SKM-1 treated with dmso at 0.1 percent for 144 hours (cell line): Measurements from ENCODE around the gene MCUB.
"Not testable (repeated sequence)": the region's sequence is repeated elsewhere in the genome, so short reads cannot be mapped to it uniquely, and the experiment has no call there.

Source experiments
- DNase-seq: peaks from one replicate; lab custom pipeline; 2025; ENCODE audit not compliant: unreplicated experiment; lab: John Stamatoyannopoulos, UW

The MCUB gene

DNA sequence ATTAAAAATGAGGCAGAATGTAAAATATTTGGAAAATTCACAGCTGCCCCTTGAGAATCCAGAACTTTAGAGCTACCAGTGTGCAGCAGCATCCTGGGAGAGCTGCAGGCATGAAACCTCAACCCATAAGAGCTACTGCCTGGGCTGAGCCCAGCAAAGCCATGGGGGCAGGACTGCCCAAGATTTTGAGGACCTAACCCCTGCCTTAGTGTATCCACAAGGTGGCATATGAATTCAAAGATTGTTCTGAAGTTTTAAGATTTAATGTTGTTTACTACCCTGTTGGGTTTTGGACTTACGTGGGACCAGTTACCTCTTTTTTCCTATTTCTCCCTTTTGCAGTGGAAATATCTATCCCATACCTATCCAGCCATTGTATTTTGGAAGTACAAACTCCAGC lies 116.8 kb downstream of the MCUB start:
- no peak for DNase-seq

DNA sequence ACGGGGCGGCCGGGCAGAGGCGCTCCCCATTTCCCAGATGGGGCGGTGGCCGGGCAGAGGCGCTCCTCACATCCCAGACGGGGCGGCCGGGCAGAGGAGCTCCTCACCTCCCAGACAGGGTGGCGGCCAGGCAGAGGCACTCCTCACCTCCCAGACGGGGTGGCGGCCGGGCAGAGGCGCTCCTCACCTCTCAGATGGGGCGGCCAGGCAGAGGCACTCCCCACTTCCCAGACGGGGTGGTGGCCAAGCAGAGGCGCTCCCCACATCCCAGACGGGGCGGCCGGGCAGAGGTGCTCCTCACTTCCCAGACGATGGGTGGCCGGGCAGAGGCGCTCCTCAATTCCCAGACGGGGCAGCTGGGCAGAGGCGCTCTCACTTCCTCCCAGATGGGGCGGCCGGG lies 118.4 kb downstream of the MCUB start:
- not testable (repeated sequence) for DNase-seq

DNA sequence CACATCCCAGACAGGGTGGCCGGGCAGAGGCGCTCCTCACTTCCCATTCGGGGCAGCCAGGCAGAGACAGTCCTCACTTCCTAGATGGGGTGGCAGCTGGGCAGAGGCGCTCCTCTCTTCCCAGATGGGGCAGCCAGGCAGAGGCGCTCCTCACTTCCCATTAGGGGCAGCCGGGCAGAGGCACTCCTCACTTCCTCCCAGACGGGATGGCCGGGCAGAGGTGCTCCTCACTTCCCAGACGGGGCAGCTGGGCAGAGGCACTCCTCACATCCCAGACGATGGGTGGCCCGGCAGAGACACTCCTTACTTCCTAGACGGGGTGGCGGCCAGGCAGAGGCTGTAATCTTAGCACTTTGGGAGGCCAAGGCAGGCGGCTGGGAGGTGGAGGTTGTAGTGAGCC lies 118.9 kb downstream of the MCUB start:
- not testable (repeated sequence) for DNase-seq

- DNase-seq: no peak
These were observed 122.8 kb downstream of the MCUB start for GRCh38 chr4:109682875-109683274.

DNA sequence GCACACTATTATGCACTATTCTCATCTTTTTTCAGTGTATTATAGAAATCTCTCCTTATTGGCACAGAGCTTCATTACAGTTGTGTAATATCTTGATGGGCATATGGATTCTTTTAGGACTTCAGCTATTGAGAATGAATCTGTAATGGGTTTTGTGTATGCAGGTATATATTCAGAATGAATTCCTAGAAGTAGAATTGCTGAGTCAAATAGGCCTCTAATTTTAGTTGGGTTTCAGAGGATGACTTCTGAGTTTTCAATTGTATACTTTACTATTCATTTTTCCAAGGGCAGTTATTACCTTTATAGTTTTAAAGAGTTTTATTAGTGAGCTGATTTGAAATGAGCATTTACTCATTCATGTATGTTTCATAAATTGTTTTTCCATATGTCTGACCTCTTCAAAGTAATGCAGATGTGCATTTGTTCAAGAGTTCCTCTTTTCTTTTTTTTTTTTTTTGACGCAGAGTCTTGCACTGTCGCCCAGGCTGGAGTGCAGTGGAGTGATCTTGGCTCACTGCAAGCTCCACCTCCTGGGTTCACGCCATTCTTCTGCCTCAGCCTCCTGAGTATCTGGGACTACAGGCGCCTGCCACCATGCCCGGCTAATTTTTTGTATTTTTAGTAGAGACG lies 123.7 kb downstream of the MCUB start:
- DNase-seq: no peak

DNA sequence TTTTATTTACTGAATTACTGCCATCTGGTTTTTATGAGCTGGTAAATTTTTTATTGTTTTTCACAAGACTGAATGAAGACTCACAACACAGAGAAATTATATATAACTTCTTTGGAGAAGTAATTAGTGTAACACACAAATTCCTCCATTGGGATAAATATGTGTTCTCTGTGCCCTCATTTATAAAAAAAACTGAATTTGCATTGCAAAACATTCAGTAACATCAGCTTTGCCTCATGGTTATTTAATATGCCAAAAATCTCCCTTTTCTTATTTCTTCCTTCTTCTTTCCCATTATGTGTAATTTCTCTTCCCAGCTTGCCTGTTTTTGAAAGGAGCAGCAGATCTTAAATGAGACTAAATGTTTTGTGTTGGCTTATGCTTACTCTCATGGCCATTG lies 124.7 kb downstream of the MCUB start:
- no peak for DNase-seq

DNA sequence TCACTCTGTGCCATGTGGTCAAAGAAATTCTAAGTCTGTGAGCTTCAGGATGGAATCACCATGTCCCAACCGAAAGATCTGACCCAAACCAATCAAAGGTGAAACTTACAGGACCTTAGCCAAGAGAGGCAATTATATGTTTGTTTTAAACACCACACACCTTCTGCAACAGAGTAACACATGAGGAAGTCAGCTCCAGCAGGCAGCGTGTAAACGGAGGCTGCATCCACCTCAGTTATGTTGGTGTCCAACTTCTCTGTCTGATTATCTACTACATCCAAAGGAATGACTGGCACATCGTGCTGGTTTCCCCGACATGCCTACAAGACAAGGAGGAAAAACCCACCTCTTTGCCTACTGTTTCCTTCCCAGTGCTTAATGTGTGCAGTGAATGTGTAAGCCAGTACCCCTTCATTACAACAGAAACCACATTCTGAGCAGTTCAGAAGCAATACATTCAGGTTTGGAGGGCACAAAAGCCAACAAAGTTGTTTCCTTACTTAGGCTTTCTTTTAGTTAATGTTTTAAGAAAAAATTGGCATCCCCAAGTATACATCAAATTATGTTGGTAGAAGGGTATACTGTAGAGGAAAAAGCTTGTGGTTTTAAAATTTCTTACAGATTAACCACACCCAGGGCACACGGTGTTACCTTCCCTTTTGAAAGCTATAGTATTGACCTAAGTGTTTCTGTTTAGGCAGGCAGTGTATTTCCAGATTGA lies 130.8 kb downstream of the MCUB start:
- DNase-seq: no peak

GRCh38 chr4:109691411-109691920 lies 131.4 kb downstream of the MCUB start:
- no peak for DNase-seq

DNA sequence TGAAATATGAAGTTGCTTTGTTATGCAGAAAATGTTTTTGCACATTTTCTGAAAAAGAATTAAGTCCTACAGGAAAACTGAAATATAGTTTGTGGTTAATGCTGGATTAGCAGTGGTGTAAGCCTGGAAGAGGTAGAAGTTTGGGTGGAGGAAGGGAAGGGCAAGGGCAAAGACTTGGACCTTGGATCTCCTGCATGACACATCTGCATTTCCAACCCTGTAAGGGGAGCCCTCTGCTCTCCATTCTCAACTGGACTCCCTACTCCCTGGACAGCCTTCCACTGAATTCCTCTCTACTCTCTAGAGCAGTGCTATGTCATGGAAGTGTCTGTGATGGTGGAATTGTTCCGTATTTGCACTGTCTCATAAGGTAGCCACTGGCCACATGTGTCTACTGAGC lies 138.6 kb downstream of the MCUB start:
- DNase-seq: no peak

GRCh38 chr4:109699553-109700225 lies 139.6 kb downstream of the MCUB start:
- DNase-seq: no peak

DNA sequence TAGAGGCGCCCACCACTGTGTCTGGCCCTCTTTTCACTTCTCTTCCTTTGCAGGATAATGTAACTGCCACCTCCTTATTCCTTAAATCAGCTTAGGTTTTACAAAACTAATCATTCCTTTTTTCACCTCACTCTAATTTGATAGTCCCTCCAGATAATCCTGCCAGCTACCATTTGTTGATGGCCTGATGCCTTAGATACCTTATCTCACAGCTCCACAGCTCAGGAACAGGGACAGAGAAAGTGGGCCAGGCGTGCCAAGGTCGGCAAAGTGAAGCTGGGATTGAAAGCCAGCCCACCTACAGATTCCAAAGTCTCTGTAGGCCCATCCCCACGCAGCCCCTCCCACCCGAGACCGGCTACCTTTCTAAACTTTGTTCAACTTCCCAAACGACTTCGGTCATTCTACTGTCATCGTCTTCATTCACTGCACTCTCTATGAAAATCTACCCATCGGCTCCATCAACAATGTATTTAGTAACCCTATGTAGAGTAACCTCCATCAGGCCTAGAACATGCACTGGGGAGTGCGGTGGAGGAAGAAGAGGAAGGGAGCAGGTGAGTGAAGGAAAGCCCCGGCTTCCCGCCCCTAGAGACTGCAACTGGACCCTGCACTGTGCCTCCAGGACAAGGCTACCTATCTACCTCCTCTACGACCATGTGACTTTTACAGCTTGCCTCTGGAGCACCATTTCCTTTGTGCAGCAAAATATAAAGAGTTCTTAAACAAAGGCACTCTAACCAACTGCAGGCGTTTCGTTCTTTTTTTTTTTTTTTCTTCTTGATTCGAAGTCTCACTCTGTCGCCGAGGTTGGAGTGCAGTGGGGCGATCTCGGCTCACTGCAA lies 141.7 kb downstream of the MCUB start:
- DNase-seq: no peak

GRCh38 chr4:109702950-109703663 lies 143.1 kb downstream of the MCUB start, which contains the start of gene CASP6:
TSS of gene CASP6 (minus strand) at chr4:109703445. CDS start at chr4:109703395, 50 bp downstream.
- DNase-seq: peak; percentile 69

GRCh38 chr4:109703664-109704361 lies 143.8 kb downstream of the MCUB start:
- no peak for DNase-seq

- no peak for DNase-seq
These were observed 148.4 kb downstream of the MCUB start for GRCh38 chr4:109708435-109708834.

DNA sequence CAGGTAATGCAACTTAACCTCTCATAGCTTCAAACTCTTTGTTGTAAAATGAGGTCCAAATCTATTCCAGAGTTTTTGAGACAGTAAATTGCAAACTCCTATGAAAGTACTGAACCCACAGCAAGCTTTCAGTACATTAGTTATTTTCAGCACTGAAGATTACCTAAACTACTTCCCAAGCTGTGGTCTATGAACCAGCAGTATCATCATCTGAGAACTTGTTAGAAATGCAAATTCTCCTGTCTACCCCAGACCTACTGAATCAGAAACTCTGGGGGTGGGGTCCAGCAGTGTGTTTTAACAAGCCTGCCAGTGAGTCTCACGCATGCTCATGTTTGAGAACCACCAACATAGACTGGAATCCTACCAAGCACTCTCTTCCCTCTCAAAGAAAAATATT lies 148.9 kb downstream of the MCUB start:
- DNase-seq: no peak

- DNase-seq: no peak
These were observed 153.5 kb downstream of the MCUB start for GRCh38 chr4:109713500-109713899.

DNA sequence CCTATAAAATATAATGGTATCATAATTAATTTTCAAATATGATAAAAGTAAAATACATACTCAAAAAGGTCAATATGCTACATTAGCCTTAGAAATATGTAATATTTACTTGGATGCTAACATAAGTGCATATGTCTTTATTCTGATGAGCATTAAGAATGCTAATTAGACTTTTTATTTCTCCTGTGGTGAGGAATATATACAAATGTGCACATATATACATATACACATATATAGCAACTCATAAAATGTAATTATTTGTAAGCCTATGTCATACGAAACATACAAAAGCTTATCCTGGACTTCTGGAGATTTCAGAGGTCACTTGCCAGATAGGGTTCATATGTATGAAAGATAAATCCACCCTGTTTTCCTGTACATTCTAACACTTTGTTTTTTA lies 158.7 kb downstream of the MCUB start:
- DNase-seq: no peak

DNA sequence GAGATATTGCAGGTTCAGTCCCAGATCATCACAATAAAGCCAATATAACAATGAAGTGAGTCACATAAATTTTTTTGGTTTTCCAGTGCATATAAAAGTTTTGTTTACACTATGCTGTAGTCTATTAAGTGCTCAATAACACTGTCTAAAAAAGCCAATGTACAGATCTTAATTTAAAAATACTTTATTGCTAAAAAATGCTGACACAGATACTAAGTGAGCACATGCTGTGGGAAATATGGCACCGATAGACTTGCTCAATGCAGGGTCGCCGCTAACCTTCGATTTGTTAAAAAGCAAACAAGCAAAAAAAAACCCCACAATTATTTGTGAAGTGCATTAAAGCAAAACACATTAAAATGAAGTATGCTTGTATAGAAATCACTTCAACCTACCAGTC lies 159.6 kb downstream of the MCUB start:
- no peak for DNase-seq

GRCh38 chr4:109721033-109721432 lies 161.0 kb downstream of the MCUB start:
- no peak for DNase-seq

GRCh38 chr4:109722357-109722756 lies 162.3 kb downstream of the MCUB start:
- DNase-seq: no peak
